ENCODE results near the gene LKAAEAR1.

The LKAAEAR1 gene

GRCh38 chr20:64110411-64111068 is 26.3 kb upstream of the LKAAEAR1 start:
- DNase-seq (ENCODE audit: low spot score): no peak

GRCh38 chr20:64109831-64110391 is 25.7 kb upstream of the LKAAEAR1 start:
- no peak for DNase-seq (ENCODE audit: low spot score)

DNA sequence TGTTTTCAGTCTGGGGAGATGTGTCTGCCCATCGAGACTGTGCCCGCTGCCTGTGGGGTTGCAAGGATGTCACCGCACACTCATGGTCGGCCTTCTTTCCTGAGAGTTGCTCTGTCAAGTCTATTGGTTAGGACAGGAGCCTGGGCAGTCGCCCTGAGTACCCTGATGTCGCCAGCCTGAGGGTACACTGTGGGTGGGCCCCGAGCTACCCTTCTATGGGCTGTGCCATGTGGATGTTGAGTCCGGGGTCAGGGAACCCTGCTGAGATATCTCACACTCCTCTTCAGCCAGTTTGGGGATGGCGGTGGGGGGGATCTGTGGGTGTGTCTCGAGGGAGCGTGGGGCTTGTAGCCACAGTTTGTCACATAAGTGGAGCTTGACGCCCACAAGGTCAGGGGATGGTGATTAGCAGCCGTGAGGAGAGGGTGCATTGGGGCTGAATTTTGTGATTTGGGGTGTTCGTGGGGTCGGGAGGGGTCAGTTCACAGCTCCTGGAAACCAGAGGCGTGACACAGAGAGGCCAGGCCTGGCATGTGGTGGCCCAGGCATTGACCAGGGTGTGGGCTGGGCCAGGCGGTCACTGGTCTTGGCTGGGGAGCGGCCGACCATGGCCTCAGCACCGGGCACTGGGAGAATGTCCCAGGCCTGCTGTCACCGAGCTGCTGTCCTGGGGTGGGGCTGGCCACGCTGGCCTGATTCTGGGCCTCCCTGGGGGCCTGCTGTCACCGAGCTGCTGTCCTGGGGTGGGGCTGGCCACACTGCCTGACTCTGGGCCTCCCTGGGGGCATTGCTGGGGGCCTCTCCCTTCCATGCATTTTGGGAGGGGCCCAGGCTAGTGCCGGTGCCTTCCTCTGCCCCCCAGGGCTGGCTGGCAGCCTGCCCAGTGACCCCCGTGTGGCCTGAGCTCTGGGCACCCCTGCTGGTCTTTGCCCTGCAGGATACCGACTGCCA is 24.8 kb upstream of the LKAAEAR1 start:
- no peak for DNase-seq (ENCODE audit: low spot score)

- DNase-seq (ENCODE audit: low spot score): no peak
These were observed 23.7 kb upstream of the LKAAEAR1 start for GRCh38 chr20:64107736-64108457.

- DNase-seq (ENCODE audit: low spot score): no peak
These were observed 23.0 kb upstream of the LKAAEAR1 start, which contains the start of gene NPBWR2 for GRCh38 chr20:64106981-64107735. NPBWR2 (minus strand) TSS chr20:64107565; CDS start chr20:64106831, 734 bp downstream.

DNA sequence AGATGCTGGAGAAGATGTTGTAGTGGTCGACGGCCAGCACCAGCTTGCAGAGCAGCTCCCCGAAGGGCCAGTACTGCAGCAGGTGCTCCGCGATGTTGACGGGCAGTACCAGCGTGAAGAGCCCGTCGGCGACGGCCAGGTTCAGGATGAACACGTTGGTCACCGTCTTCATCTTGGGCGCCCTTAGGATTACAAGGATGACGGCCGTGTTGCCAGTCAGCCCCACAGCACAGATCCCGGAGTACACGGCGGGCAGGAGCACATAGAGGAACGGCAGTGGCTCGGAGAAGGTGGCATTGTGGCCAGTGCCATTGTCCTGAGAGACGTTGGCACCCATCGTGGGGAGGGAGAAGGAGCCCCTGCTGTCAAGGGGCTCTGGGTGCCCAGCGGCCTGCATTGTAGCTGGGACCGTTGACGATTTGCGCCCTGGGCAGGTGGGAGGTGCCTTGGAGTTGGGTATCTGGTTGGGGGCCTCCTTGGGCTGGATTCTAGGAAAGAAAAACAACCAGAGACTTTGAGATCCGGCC is 22.3 kb upstream of the LKAAEAR1 start:
- DNase-seq (ENCODE audit: low spot score): no peak

- no peak for DNase-seq (ENCODE audit: low spot score)
These were observed 21.7 kb upstream of the LKAAEAR1 start for GRCh38 chr20:64105846-64106434.

DNA sequence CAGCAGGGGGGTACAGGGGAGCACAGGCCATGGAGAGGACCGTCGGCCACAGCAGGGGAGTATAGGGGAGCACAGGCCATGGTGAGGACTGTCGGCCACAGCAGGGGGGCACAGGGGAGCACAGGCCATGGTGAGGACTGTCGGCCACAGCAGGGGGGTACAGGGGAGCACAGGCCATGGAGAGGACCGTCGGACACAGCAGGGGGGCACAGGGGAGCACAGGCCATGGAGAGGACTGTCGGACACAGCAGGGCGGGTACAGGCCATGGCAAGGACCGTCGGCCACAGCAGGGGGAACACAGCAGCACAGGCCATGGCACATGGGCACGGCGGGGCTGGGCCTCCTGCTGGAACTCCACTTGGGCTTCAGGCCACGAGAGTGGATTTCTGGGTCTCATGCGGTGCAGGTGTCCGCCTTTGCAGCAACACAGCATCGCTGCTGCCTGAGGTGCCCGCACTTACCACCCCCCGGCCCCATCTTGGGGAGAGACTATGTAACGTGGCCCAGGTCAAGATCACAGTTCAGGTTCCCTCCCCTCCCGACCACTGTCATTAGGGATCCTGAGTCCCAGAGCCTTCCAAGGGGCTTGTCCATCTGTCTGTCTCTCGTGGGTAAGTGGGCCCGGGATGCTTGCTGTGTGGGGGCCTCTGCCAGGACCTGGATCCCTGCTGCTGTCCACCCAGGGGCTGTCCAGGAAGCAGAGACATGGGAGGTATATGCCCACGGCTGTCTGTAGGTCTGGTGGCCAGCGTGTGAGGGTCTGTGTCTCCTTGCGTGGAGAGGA is 20.7 kb upstream of the LKAAEAR1 start:
- no peak for DNase-seq (ENCODE audit: low spot score)

DNA sequence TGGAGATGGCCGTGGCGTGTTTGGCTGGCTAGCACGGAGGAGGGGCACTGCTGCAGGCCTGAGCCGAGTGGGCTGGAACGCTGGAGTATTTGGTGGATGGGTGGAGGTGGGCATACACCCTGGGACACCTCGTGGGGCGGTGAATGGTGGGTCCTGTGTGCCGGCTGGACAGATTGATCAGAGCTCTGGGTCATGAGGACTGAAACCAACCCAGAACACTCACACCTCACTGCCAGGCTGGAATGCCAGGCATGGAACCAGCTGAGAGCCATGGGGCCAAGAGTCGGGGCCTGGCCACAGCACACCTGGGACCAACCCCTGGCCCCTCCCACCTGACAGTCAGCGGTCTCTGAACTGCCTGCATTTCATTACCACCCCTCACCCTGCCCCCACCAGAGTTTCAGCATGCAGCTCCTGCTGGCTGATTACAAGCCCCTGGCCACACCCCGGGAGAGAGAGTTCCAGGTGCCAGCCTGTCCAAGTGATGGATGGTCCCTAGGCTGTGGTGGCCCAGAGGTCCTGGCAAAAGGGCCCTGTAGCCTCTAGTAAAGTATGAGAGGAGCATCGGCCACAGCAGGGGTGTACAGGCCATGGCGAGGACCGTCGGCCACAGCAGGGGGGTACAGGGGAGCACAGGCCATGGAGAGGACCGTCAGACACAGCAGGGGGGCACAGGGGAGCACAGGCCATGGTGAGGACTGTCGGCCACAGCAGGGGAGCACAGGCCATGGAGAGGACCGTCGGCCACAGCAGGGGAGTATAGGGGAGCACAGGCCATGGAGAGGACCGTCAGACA is 19.9 kb upstream of the LKAAEAR1 start:
- no peak for DNase-seq (ENCODE audit: low spot score)

DNA sequence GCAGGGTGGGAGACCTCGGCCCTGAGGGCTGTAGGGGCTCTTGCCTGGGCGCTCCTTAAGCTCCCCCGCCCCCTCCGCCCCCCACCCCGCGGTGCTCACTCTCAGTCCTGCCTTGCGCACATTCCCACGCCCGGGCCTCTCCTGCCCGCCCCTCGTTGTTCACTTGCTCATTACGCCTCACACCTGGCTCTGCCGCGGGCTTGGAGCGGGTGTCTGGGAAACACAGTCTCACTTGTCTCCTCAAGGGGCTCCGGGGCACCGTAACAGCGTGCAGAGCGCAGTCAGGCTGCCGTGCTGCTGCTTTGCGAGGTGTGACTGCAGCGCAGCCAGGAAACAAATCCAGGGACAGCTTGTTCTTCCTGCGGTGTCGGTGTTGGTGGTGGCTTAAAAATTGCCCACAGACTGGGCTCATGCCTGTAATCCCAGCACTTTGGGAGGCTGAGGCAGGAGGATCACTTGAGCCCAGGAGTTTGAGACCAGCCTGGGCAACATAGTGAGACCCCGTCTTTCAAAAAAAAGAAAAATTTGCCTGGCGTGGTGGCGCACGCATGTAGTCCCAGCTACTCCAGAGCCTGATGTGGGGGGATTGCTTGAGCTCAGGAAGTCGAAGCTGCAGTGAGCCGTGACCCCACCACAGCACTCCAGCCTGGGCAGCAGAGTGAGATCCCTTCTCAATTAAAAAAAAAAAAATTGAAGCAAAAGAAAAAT is 18.6 kb upstream of the LKAAEAR1 start:
- DNase-seq (ENCODE audit: low spot score): no peak

- DNase-seq (ENCODE audit: low spot score): peak; percentile 54
These were observed 17.8 kb upstream of the LKAAEAR1 start for GRCh38 chr20:64101731-64102621.

GRCh38 chr20:64100946-64101688 is 16.9 kb upstream of the LKAAEAR1 start:
- no peak for DNase-seq (ENCODE audit: low spot score)

- DNase-seq (ENCODE audit: low spot score): no peak
These were observed 16.3 kb upstream of the LKAAEAR1 start for GRCh38 chr20:64100566-64100888.

GRCh38 chr20:64099880-64100565 is 15.8 kb upstream of the LKAAEAR1 start:
- no peak for DNase-seq (ENCODE audit: low spot score)

DNA sequence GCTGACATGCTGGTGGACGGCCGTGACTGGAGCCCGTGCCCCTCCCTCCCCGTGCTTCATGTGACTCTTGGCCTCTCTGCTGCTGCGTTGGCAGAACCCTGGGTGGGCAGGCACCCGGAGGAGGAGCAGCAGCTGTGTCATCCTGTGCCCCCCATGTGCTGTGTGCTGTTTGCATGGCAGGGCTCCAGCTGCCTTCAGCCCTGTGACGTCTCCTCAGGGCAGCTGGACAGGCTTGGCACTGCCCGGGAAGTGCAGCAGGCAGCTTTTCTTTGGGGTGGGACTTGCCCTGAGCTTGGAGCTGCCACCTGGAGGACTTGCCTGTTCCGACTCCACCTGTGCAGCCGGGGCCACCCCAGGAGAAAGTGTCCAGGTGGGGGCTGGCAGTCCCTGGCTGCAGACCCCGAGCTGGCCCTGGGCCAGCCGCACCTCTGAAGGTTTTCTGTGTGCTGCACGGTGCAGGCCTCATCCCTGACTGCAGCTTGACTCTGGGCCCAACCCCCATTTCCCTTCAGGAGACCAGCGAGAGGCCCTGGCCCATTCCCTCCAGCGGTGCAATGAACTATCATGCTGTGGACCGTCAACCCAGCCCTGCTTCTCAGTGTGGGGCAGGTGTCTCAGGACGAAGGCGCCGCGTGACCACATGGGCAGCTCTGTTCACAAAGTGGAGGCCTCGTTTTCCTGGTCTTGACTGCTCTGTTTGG is 15.0 kb upstream of the LKAAEAR1 start:
- DNase-seq (ENCODE audit: low spot score): no peak

Measured in activated CD4-positive, alpha-beta T cell treated with anti-CD3 and anti-CD28 coated beads, Interleukin-2, Interleukin-4, amounts not matched to agents 100 ng/mL and 50 ng/mL, durations not matched to agents 16 hours and 8 hours (primary cell).